Stimulated activated CD4-positive, alpha-beta T cell treated with anti-CD3 and anti-CD28 coated beads, Interleukin-12 subunit alpha, Interleukin-12 subunit beta, amount 100 ng/mL, for 4 hours (primary cell): Measurements from ENCODE around the gene KEL.

Source experiments
- DNase-seq: peaks from one replicate; pipeline ENCODE4 v3.0.0-alpha.2; 2020

Gene KEL

GRCh38 chr7:142927085-142927745 is 34.9 kb downstream of the KEL start:
- DNase-seq, result no peak

- DNase-seq, result no peak
Measured at GRCh38 chr7:142925413-142925812, 36.8 kb downstream of the KEL start.

GRCh38 chr7:142923391-142923790 is 38.8 kb downstream of the KEL start:
- DNase-seq, result no peak

GRCh38 chr7:142919656-142920055 is 42.5 kb downstream of the KEL start:
- DNase-seq, result no peak

GRCh38 chr7:142918901-142919300 is 43.3 kb downstream of the KEL start:
- no peak for DNase-seq

- no peak for DNase-seq
Measured at GRCh38 chr7:142917447-142917846, 44.7 kb downstream of the KEL start.

GRCh38 chr7:142916508-142916907 is 45.7 kb downstream of the KEL start:
- DNase-seq, result no peak

- no peak for DNase-seq
Measured at GRCh38 chr7:142915315-142915714, 46.8 kb downstream of the KEL start.

- no peak for DNase-seq
Measured at GRCh38 chr7:142914121-142914520, 48.0 kb downstream of the KEL start.

- DNase-seq, result no peak
Measured at GRCh38 chr7:142913566-142913965, 48.6 kb downstream of the KEL start.

- DNase-seq, result no peak
Measured at GRCh38 chr7:142913051-142913450, 49.1 kb downstream of the KEL start.

- DNase-seq, result no peak
Measured at GRCh38 chr7:142910481-142910880, 51.7 kb downstream of the KEL start.

- DNase-seq, result no peak
Measured at GRCh38 chr7:142910031-142910433, 52.1 kb downstream of the KEL start.

- DNase-seq, result no peak
Measured at GRCh38 chr7:142908921-142909890, 53.0 kb downstream of the KEL start.

GRCh38 chr7:142908290-142908689 is 53.9 kb downstream of the KEL start:
- no peak for DNase-seq

GRCh38 chr7:142906643-142907042 is 55.5 kb downstream of the KEL start:
- no peak for DNase-seq

GRCh38 chr7:142905759-142906158 is 56.4 kb downstream of the KEL start:
- no peak for DNase-seq

- no peak for DNase-seq
Measured at GRCh38 chr7:142904128-142904527, 58.0 kb downstream of the KEL start.

GRCh38 chr7:142901426-142902259 is 60.5 kb downstream of the KEL start:
- no peak for DNase-seq

- DNase-seq, result no peak
Measured at GRCh38 chr7:142899661-142900060, 62.5 kb downstream of the KEL start.

- no peak for DNase-seq
Measured at GRCh38 chr7:142898377-142899170, 63.6 kb downstream of the KEL start.

GRCh38 chr7:142897691-142898090 is 64.5 kb downstream of the KEL start:
- DNase-seq, result no peak
